ENCODE data around the gene DIPK1A.

Gene DIPK1A

GRCh38 chr1:92960395-92961130 is 699 bp downstream of the DIPK1A start:
- Histone ChIP-seq H3K27me3 (ENCODE audit: insufficient read depth, low read length) (no peaks in the 10 kb centered on the region), H4K8ac (ENCODE audit: low read depth, low read length) (no peak overlapping the region), H3K4me1 (ENCODE audit: control insufficient read depth in 1 of 2, insufficient read depth in 2 of 2, low read length in 2 of 2) (no peaks in the 10 kb centered on the region), H2BK120ac (ENCODE audit: insufficient read depth, low read length, poor library complexity) (no peak overlapping the region), H2AK5ac (ENCODE audit: low read length) (no peak overlapping the region), H3K9ac (ENCODE audit: low read length) (peak overlapping the region; percentile 19), H4K91ac (ENCODE audit: low read depth, low read length) (peak overlapping the region; percentile 63), H3K14ac (ENCODE audit: low read length) (peak overlapping the region; percentile 17), H4K12ac (ENCODE audit: low read depth, low read length) (peak overlapping the region; percentile 65), H3K79me2 (ENCODE audit: control insufficient read depth, insufficient read depth, low read length, poor library complexity) (peaks cover 5% of the 10 kb centered on the region), H3K9me3 (ENCODE audit: insufficient read depth, low read depth, low read length) (no peaks in the 10 kb centered on the region), H3K23ac (ENCODE audit: low read length) (no peak overlapping the region), H3K27ac (ENCODE audit: low read depth, low read length) (no peak overlapping the region), H2BK12ac (ENCODE audit: low read length) (no peak overlapping the region), H3K79me1 (ENCODE audit: low read length) (peaks cover 9% of the 10 kb centered on the region), H3K4me2 (ENCODE audit: low read length) (peak overlapping the region; percentile 88), H3K4me3 (ENCODE audit: low read depth, low read length) (peak overlapping the region; percentile 76), H2AFZ (ENCODE audit: insufficient read depth, low read length, poor library complexity) (peak overlapping the region; percentile 3), H3K18ac (ENCODE audit: low read length) (peak overlapping the region; percentile 46), H2BK5ac (ENCODE audit: low read depth, low read length, poor library complexity) (no peak overlapping the region), H3K36me3 (ENCODE audit: control insufficient read depth in 1 of 2, insufficient read depth in 2 of 2, low read length in 2 of 2) (no peaks in the 10 kb centered on the region), H3K4ac (ENCODE audit: low read depth, low read length) (no peak overlapping the region)
- WGBS (ENCODE audit: extremely low coverage, insufficient coverage, insufficient read length): no CpG with 5 or more reads among the region's 44 CpGs
- DNase-seq: peak; percentile 45 to 79

DNA sequence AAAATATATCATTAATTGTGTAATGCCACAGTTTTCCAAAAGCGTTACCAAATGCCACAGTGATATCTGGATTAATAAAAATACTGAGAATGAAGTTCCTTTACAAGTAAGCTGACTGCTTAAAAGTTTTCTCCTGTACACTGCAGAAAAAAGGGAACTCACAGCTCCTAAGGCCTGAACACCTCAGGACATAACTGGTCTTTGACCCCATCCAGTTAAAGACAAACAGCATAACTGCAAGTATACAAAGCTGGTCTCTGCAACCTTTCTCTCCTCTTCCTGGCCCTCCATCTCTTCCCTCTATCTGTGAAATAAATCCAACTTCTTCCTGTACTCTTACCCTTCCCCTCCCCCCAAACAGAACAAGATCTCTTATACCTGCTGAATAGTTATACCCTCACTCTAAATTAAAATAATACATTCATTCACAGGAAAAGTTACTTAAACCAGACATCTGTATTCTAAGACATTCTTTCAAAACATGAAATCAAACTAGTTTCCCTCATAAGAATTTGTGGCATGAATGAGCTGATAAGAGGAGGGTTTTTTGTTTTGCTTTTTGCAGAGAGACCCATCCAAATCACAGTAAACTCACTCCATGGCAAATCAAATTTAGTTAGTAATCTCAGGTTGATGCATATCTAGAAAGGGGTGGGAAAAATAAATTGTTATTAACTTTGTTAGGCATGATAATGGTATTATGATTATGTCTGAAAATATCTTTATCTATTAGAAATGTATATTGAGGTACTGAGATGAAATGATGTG is 2.9 kb downstream of the DIPK1A start:
- H3K27ac ChIP-seq (ENCODE audit: low read depth, low read length): no peak overlapping the region
- no peaks in the 10 kb centered on the region for H3K27me3 ChIP-seq (ENCODE audit: insufficient read depth, low read length)
- no peak overlapping the region for H2BK5ac ChIP-seq (ENCODE audit: low read depth, low read length, poor library complexity)
- H3K79me1 ChIP-seq (ENCODE audit: low read length): peaks cover 9% of the 10 kb centered on the region
- H3K36me3 ChIP-seq (ENCODE audit: control insufficient read depth in 1 of 2, insufficient read depth in 2 of 2, low read length in 2 of 2): no peaks in the 10 kb centered on the region
- H3K23ac ChIP-seq (ENCODE audit: low read length): no peak overlapping the region
- no peak overlapping the region for H3K9ac ChIP-seq (ENCODE audit: low read length)
- no peak overlapping the region for H2AK5ac ChIP-seq (ENCODE audit: low read length)
- peaks cover 5% of the 10 kb centered on the region for H3K79me2 ChIP-seq (ENCODE audit: control insufficient read depth, insufficient read depth, low read length, poor library complexity)
- H3K4ac ChIP-seq (ENCODE audit: low read depth, low read length): no peak overlapping the region
- no peak overlapping the region for H4K91ac ChIP-seq (ENCODE audit: low read depth, low read length)
- H2AFZ ChIP-seq (ENCODE audit: insufficient read depth, low read length, poor library complexity): no peak overlapping the region
- no peak overlapping the region for H3K14ac ChIP-seq (ENCODE audit: low read length)
- H3K18ac ChIP-seq (ENCODE audit: low read length): no peak overlapping the region
- H3K4me1 ChIP-seq (ENCODE audit: control insufficient read depth in 1 of 2, insufficient read depth in 2 of 2, low read length in 2 of 2): no peaks in the 10 kb centered on the region
- H3K9me3 ChIP-seq (ENCODE audit: insufficient read depth, low read depth, low read length): no peaks in the 10 kb centered on the region
- no peak overlapping the region for H2BK120ac ChIP-seq (ENCODE audit: insufficient read depth, low read length, poor library complexity)
- H3K4me3 ChIP-seq (ENCODE audit: low read depth, low read length): no peak overlapping the region
- peak in 1 of 2 donors; percentile 50 for DNase-seq
- no peak overlapping the region for H4K8ac ChIP-seq (ENCODE audit: low read depth, low read length)
- no CpG with 5 or more reads among the region's 1 CpG for WGBS (ENCODE audit: extremely low coverage, insufficient coverage, insufficient read length)
- no peak overlapping the region for H2BK12ac ChIP-seq (ENCODE audit: low read length)
- H4K12ac ChIP-seq (ENCODE audit: low read depth, low read length): no peak overlapping the region
- H3K4me2 ChIP-seq (ENCODE audit: low read length): no peak overlapping the region

GRCh38 chr1:92957030-92957734 is 4.1 kb downstream of the DIPK1A start:
- no peak overlapping the region for H3K18ac ChIP-seq (ENCODE audit: low read length)
- H3K4me1 ChIP-seq (ENCODE audit: control insufficient read depth in 1 of 2, insufficient read depth in 2 of 2, low read length in 2 of 2): no peaks in the 10 kb centered on the region
- no peaks in the 10 kb centered on the region for H3K27me3 ChIP-seq (ENCODE audit: insufficient read depth, low read length)
- no peak overlapping the region for H4K8ac ChIP-seq (ENCODE audit: low read depth, low read length)
- H4K91ac ChIP-seq (ENCODE audit: low read depth, low read length): no peak overlapping the region
- peaks cover 5% of the 10 kb centered on the region for H3K79me2 ChIP-seq (ENCODE audit: control insufficient read depth, insufficient read depth, low read length, poor library complexity)
- no peak overlapping the region for H3K9ac ChIP-seq (ENCODE audit: low read length)
- H2AFZ ChIP-seq (ENCODE audit: insufficient read depth, low read length, poor library complexity): no peak overlapping the region
- no peak overlapping the region for H2AK5ac ChIP-seq (ENCODE audit: low read length)
- WGBS (ENCODE audit: extremely low coverage, insufficient coverage, insufficient read length): no CpG with 5 or more reads among the region's 5 CpGs
- H2BK120ac ChIP-seq (ENCODE audit: insufficient read depth, low read length, poor library complexity): no peak overlapping the region
- H3K9me3 ChIP-seq (ENCODE audit: insufficient read depth, low read depth, low read length): peaks cover 1% of the 10 kb centered on the region
- H3K4ac ChIP-seq (ENCODE audit: low read depth, low read length): no peak overlapping the region
- no peak overlapping the region for H2BK5ac ChIP-seq (ENCODE audit: low read depth, low read length, poor library complexity)
- no peak overlapping the region for H3K4me2 ChIP-seq (ENCODE audit: low read length)
- no peak overlapping the region for H3K27ac ChIP-seq (ENCODE audit: low read depth, low read length)
- no peak overlapping the region for H3K23ac ChIP-seq (ENCODE audit: low read length)
- no peak overlapping the region for H2BK12ac ChIP-seq (ENCODE audit: low read length)
- peaks cover 9% of the 10 kb centered on the region for H3K79me1 ChIP-seq (ENCODE audit: low read length)
- no peak overlapping the region for H3K14ac ChIP-seq (ENCODE audit: low read length)
- H4K12ac ChIP-seq (ENCODE audit: low read depth, low read length): no peak overlapping the region
- no peaks in the 10 kb centered on the region for H3K36me3 ChIP-seq (ENCODE audit: control insufficient read depth in 1 of 2, insufficient read depth in 2 of 2, low read length in 2 of 2)
- DNase-seq: no peak
- no peak overlapping the region for H3K4me3 ChIP-seq (ENCODE audit: low read depth, low read length)

- Histone ChIP-seq H2BK12ac (ENCODE audit: low read length) (no peak overlapping the region), H3K14ac (ENCODE audit: low read length) (no peak overlapping the region), H2BK120ac (ENCODE audit: insufficient read depth, low read length, poor library complexity) (no peak overlapping the region), H2BK5ac (ENCODE audit: low read depth, low read length, poor library complexity) (no peak overlapping the region), H2AK5ac (ENCODE audit: low read length) (no peak overlapping the region), H3K79me1 (ENCODE audit: low read length) (peaks cover 3% of the 10 kb centered on the region), H4K12ac (ENCODE audit: low read depth, low read length) (no peak overlapping the region), H3K27me3 (ENCODE audit: insufficient read depth, low read length) (no peaks in the 10 kb centered on the region), H3K4me3 (ENCODE audit: low read depth, low read length) (no peak overlapping the region), H3K9ac (ENCODE audit: low read length) (no peak overlapping the region), H3K4me2 (ENCODE audit: low read length) (no peak overlapping the region), H3K23ac (ENCODE audit: low read length) (no peak overlapping the region), H3K4ac (ENCODE audit: low read depth, low read length) (no peak overlapping the region), H3K4me1 (ENCODE audit: control insufficient read depth in 1 of 2, insufficient read depth in 2 of 2, low read length in 2 of 2) (no peaks in the 10 kb centered on the region), H2AFZ (ENCODE audit: insufficient read depth, low read length, poor library complexity) (no peak overlapping the region), H3K79me2 (ENCODE audit: control insufficient read depth, insufficient read depth, low read length, poor library complexity) (no peaks in the 10 kb centered on the region), H4K91ac (ENCODE audit: low read depth, low read length) (no peak overlapping the region), H4K8ac (ENCODE audit: low read depth, low read length) (no peak overlapping the region), H3K9me3 (ENCODE audit: insufficient read depth, low read depth, low read length) (peaks cover 1% of the 10 kb centered on the region), H3K18ac (ENCODE audit: low read length) (no peak overlapping the region), H3K27ac (ENCODE audit: low read depth, low read length) (no peak overlapping the region), H3K36me3 (ENCODE audit: control insufficient read depth in 1 of 2, insufficient read depth in 2 of 2, low read length in 2 of 2) (no peaks in the 10 kb centered on the region)
- WGBS (ENCODE audit: extremely low coverage, insufficient coverage, insufficient read length): no CpG with 5 or more reads among the region's 2 CpGs
- no peak for DNase-seq
Measured at GRCh38 chr1:92956254-92957029, 4.8 kb downstream of the DIPK1A start.
